ENCODE data around the gene DUSP5.
A peak's percentile ranks its signal among the peaks of the same experiment; 100 is the strongest.
"Not testable (repeated sequence)": the region's sequence is repeated elsewhere in the genome, so short reads cannot be mapped to it uniquely, and the experiment has no call there.

DUSP5 gene

DNA sequence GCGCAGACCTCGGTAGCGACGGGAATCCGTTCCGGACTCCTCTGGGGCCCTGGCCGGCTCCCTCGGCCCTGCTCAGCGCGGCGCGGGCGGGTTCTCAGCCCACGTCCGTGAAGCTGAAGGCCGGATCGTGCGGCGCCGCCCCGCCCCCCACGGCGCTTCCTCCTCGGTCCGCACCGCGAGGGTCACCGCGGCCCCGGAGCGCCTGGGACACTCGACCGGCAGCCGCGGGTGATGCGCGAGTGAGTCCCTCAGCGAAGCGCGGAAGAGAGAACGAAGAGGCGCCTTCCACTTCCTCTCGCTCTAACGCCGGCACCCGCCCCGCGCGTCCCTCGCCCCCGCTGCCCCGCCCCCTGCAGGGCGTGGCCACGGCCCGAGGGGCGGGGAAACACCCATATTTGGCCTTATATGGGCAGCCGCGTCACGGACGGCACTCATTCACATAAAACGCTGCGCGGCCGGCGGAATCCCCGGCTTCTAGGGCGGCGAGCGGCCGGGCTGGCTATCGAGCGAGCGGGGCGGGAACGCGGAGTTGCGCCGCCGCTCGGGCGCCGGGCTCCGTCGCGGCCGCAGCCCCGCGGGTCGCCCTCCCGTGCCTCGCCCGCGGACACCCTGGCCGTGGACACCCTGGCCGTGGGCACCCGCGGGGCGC, at the start of gene DUSP5:
DUSP5 (plus strand) TSS at position 470 of the 649 bp plus-strand sequence. CDS start 215 bp downstream, outside the sequence.
- DNase-seq, result peak; percentile 33

DNA sequence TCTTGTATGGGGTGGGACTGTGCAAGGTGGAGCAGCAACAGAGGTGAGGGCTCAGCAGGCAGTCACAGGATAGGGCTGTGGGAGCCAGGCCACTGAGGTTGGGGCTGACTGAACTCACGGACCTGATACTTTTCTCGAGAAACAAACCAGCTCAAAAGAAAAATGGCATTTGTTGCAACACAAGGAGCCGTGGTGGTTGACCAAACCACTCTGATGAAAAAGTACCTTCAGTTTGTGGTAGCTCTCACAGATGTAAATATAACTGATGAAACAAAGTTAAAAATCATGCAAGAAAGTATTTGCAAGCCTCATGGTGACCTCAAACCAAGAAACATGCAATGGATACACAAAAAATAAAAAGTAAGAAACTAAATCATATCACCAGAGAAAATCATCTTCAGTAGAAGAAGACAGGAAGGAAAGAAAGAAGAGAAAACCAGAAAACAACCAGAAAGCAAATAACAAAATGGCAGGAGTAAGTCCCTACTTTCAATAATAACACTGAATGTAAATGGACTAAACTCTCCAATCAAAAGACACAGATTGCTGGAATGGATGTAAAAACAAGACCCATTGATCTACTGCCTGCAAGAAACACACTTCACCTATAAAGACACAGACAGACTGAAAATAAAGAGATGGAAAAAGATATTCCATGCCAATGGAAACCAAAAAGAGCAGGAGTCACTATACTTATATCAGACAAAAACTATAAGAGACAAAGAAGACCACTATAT, 48.9 kb upstream of the DUSP5 start:
- DNase-seq, result no peak

GRCh38 chr10:110455446-110455845, 42.3 kb upstream of the DUSP5 start:
- DNase-seq, result no peak

GRCh38 chr10:110456046-110456445, 41.7 kb upstream of the DUSP5 start:
- DNase-seq, result no peak

DNA sequence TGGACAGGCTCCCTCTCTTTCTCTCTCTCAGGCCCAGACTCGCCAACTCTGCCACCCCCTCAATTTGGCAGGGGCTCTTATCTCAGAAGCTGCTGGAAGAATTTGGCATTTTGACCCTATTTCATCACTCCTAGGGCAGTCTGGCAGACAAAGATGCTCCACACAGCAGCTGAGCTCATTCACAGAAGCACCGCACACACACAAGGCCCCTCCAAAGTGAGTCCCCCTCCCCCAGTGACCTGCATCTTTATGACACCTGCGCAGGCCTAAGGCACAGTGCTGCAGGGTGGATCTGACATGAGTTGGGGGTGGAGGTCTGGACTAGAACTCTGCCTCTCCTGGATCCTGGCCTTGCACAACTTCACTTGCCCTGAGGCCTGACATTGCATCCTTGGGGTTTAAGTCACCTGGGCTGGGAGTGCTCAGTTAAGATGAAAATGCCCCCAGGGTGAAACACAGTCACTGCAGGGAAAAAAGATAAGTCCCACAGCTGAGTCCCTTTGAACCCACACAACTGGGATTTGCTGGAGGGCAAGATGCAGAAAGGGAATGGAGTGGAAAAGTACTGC, 41.1 kb upstream of the DUSP5 start:
- DNase-seq, result no peak

- no peak for DNase-seq
These were observed 39.9 kb upstream of the DUSP5 start for GRCh38 chr10:110457851-110458250.

DNA sequence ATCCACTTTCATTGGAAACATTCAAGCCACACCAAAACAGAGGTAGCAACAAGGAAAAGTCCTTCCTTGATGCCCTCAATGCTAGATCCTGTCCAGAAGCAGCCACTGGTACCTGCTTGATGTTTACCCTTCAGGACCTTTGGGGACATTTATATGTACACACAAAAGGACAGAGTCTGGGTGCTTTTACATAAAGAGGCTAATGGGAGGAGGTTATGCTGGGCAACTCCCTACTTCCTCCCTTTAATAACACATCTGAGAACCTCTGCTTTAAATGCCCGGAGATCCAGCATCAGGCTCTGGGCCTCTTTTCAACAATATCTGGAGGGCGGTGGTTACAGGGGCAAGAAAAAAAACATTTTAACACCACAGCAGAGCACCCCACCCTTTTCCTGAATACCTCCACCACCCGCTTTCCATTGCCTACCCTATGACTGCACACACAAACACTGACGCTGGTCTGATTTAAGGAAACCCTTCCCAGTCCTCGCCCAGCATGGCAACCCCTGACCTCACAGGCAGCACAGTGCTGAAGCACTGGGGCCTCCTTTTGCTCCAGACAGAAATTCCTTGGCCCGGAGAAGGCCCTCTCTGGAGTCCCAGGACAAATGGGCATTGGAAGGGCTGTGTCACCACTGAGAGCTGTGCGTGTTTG, 39.3 kb upstream of the DUSP5 start:
- no peak for DNase-seq

GRCh38 chr10:110459600-110459999, 38.1 kb upstream of the DUSP5 start:
- DNase-seq, result no peak

DNA sequence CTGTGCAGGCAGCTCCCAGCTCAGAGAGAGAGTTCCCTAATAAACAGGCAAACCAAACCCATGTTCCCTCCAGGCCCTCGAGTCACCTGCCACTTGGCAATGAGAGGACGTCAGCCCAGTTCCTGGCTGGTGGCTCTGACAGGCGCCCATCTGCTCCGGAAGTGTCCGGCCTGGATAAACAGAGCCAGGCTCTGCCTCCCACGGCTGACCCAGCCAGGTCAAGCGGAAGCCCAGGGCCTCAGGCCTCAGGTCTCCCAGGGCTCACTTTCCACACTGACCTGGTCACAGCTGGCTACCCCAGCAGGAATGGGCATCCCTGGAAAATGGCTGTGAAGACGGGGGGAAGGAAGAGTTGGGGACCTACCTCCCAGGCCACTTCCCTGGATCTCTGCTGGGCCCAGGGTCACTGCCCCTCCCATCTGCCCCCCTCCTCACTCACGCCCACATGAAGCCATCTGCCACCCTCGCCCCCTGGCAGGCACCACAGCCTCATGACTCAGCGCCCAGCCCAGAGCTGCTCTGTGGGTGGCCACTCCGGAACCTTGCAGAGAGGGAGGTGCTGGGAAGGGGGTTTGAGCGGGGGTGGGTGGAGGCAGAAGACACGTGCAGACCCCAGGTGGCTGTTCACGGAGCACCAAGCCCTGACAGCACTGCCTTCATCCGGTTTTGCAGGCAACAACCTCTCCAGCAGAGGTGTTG, 37.4 kb upstream of the DUSP5 start:
- DNase-seq, result no peak

DNA sequence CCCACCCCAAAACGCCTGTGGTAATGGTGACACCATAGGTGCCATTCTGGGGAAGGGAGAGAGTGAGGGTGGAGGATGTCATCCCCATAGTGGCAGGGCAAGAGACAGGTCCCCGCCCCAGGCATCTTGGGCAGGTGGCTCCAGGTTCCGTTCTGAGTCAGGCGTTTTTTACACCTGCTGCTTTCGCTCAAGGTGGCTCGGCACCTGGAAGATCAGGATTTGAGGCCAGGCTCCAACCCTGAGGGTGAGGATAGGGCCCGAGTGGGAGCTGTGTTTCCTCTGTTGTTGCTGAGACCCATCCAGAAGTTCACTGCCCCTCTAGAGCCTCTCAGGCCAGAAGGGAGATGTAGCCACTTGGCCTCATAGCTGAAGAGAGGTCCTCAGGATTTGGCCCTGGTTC, 36.6 kb upstream of the DUSP5 start:
- DNase-seq, result no peak

- no peak for DNase-seq
These were observed 36.2 kb upstream of the DUSP5 start for GRCh38 chr10:110461530-110461929.

DNA sequence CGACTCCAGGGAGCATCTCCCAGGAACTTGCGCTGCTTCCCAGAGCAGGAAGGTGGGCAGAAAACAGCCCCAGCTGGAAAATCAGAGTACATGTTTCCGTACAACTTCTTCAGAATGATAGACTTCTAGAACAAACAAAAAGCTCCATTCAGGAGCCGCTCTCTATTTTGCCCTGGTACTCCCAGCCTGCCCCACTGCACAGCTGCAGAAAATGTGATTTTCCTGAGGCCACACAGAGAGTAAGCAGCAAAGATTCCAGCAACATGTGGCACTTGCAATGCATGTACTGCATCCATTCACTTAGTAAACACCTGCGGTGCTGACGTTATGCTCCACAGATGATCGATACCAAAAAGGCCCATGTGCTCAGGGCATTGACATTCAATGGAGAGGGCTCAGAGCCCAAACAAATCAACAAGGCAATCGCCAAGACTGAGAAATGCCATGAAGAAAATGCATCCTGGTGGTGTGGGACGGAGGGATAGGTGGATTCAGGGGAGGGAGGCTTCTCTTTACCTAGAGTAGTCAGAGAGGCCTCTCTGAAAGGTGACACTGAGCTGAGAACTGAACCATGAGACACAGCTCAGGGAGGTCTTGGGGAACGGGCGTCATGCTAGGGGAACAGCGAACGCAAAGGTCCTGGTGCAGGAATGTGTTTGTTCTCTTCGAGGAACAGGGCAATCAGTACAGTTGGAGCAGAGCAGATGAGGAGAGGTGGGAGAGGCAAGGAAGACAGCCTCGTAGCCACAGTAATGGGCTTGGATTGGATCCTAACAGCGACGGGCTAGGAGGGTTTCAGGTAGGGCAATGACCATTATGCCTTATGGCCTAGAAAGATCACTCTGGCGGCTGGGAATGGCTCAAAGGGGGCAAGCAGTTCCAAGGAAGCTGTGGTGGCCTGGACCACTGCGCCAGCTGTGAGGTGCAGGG, 35.3 kb upstream of the DUSP5 start:
- no peak for DNase-seq

- DNase-seq, result not testable (repeated sequence)
These were observed 29.4 kb upstream of the DUSP5 start for GRCh38 chr10:110468258-110468657.

- DNase-seq, result not testable (repeated sequence)
These were observed 27.2 kb upstream of the DUSP5 start for GRCh38 chr10:110470541-110470940.

DNA sequence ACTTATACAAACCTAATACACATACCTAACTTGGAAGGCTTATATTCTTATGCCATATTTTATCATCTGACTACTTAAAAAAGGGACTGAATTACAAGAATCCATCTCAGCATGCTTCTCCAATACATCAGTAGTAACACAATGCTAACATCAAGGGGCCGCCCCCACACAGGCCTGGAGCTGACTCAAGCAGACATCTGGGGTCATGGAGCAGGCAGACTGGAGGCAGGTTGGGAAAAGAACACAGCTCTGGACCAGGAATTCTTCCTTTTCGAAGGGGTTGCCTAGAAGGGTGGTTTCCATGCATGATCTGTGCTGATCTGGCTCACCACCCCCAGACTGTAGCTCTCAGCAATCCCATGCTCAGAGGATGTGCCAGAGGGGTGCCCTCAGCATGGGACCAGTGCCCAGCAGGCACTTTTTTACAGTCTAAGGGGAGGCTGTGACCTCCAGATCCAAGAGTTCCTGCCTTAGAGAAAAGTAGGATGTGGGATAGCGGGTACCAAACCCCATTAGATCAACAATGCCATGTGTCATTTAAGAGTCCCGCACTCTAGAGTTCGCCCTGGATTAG, 26.1 kb upstream of the DUSP5 start:
- no peak for DNase-seq

DNA sequence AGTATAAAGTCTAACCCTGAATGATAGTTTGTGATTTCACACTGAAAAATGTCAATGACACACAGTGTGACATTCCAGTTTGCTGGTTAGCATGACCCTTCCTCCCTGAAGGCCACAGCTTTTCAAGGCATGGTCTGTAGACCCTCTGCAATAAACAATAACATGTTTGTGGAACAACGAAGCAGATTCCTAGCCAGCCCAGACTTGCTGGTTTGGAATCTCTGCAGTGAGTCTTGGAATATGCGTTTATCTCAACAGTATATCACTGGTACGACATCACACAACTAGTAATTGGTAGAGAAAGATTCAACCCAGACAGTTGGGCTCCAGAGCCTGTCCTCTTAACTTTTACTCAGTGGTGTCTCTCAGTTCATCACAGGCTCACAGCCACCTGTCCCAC, 23.7 kb upstream of the DUSP5 start:
- no peak for DNase-seq

- no peak for DNase-seq
These were observed 22.9 kb upstream of the DUSP5 start for GRCh38 chr10:110474826-110475225.

GRCh38 chr10:110475722-110476515, 21.8 kb upstream of the DUSP5 start:
- DNase-seq, result no peak

- DNase-seq, result no peak
These were observed 18.0 kb upstream of the DUSP5 start for GRCh38 chr10:110479710-110480109.

DNA sequence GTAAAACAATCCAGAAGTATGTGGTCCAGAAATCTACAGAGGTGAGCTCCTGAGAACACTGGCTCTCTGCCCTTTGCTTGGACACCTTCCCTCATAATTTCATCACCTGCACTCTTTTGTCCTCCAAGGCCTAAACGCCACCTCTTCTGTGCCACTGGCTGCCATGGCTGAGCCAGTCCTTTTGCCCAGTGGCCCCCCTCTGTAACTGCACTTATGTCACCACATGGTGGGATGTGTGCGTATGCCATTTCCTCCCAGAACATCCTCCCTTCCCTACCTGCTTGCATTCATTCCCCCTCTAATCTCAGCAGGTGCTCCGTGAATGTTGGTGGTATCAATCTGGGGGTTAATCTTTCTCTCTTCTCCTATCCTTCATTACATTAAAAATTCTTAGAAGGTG, 17.3 kb upstream of the DUSP5 start:
- no peak for DNase-seq

- no peak for DNase-seq
These were observed 15.8 kb upstream of the DUSP5 start for GRCh38 chr10:110481919-110482318.

All from DMS79 treated with DMSO at 0.1 percent for 48 hours (cell line).